VCaP (cell line): ENCODE data around the gene ZNF839.
"Not testable (repeated sequence)": the region's sequence is repeated elsewhere in the genome, so short reads cannot be mapped to it uniquely, and the experiment has no call there.

Experiments used
- H3K27ac ChIP-seq: fragments of 450-650 bp; 2 replicates; pipeline ENCODE4 v1.5.1; 2017
- TF ChIP-seq, protein P1 (sequence below): fragments of 450-650 bp; conservative IDR thresholded peaks from 2 replicates; pipeline ENCODE4 v1.5.1; 2017; ENCODE audit warnings: mild to moderate bottlenecking, moderate library complexity

Gene ZNF839

GRCh38 chr14:102345232-102345631 lies 25.7 kb downstream of the ZNF839 start:
- H3K27ac ChIP-seq: no peak overlapping the region
- TF ChIP-seq, protein P1, sequence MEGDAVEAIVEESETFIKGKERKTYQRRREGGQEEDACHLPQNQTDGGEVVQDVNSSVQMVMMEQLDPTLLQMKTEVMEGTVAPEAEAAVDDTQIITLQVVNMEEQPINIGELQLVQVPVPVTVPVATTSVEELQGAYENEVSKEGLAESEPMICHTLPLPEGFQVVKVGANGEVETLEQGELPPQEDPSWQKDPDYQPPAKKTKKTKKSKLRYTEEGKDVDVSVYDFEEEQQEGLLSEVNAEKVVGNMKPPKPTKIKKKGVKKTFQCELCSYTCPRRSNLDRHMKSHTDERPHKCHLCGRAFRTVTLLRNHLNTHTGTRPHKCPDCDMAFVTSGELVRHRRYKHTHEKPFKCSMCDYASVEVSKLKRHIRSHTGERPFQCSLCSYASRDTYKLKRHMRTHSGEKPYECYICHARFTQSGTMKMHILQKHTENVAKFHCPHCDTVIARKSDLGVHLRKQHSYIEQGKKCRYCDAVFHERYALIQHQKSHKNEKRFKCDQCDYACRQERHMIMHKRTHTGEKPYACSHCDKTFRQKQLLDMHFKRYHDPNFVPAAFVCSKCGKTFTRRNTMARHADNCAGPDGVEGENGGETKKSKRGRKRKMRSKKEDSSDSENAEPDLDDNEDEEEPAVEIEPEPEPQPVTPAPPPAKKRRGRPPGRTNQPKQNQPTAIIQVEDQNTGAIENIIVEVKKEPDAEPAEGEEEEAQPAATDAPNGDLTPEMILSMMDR: no peak

- TF ChIP-seq, protein P1: no peak
- no peak overlapping the region for H3K27ac ChIP-seq
Measured at GRCh38 chr14:102346645-102347044, 27.1 kb downstream of the ZNF839 start.

DNA sequence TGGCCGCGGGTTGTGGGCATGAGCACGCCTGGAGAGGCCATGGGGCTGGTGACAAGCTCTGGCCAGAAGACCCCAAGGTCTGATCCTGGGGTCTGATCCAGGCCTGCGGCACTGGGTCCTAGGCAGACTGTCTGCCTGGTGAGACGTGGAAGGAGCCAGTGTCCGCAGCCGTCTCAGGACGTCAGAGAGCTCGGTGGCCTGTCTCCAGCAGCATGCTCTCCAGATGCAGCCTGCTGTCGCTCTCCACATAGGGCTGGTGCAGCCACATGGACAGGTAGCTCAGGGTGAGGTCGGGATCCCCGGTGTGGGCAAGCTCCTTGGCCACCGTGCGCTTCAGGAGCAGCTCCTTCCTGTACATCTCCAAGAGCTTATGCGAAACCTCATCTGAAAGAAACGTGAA lies 28.8 kb downstream of the ZNF839 start:
- TF ChIP-seq, protein P1: no peak
- no peak overlapping the region for H3K27ac ChIP-seq

DNA sequence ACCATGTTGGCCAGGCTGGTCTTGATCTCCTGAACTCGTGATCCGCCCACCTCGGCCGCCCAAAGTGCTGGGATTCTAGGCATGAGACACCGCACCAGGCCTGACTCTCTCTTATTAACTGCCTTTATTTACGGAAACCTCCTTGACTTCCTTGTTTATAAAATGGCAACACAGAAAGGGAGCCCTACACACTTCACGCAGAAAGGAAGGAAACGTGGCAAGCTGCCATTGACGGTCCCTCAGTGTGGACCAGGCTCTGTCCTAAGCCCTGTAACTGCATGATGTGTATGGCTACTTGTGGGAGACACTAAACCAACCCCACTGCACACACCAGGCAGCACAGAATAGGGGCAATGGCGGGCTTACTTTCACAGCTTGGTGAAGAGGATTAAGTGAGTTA lies 31.5 kb downstream of the ZNF839 start:
- TF ChIP-seq, protein P1: no peak
- H3K27ac ChIP-seq: no peak overlapping the region

DNA sequence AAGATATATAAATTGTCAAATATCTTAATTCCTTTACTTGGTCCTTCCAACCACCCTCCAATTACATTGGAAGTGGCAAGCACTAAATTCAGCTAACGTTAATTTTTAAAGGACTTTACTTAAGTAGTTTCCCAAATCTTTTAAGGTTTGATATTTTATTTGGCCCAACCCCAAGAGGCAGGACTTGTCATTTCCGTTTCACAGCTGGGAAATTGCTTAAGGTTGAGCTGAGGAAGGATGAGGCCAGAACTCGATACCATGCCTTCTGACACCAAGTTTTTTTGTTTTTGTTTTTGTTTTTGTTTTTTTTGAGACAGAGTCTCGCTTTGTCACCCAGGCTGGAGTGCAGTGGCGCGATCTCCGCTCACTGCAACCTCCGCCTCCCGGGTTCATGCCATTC lies 32.0 kb downstream of the ZNF839 start:
- H3K27ac ChIP-seq: not testable (repeated sequence)

GRCh38 chr14:102352213-102352612 lies 32.7 kb downstream of the ZNF839 start:
- no peak overlapping the region for H3K27ac ChIP-seq
- TF ChIP-seq, protein P1: no peak

DNA sequence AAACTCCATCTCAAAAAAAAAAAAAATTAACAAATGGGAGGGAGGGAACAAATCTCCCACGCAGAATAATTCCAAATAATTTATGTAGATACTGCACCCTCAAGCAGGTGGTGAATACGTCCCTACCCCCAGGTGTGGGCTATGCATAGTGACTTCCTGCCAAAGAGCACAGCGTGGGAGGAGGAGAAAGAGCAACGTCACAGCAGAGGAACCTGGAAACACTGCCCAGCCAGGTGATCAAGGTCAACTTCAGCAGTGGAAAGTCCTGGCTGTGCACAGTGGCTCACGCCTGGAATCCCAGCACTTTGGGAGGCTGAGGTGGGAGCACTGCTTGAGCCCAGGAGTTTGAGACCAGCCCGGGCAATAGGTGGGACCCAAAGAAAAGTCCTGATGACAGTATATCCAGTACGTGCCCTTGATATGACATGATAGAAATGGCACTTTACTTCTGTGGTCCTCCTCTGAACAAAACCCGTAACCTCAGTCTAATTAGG lies 33.6 kb downstream of the ZNF839 start:
- no peak overlapping the region for H3K27ac ChIP-seq

GRCh38 chr14:102356280-102356679 lies 36.7 kb downstream of the ZNF839 start:
- no peak overlapping the region for H3K27ac ChIP-seq
- TF ChIP-seq, protein P1: no peak

More for the DNA sequence above, 33.6 kb downstream of the ZNF839 start:
- TF ChIP-seq, protein P1: no peak
